ENCODE results near the gene ZNF417. TPM values are rescaled to one million over a fixed set of nuclear protein-coding genes. Genes with fewer than 3 reads are reported as not detected.
"Not testable (repeated sequence)": the region's sequence is repeated elsewhere in the genome, so short reads cannot be mapped to it uniquely, and the experiment has no call there.

ZNF417 gene
- total and polyA plus RNA-seq, 12 donors: 1.8 to 14.0 (median 9.5) TPM

- Histone ChIP-seq H3K27me3 (no peaks in the 10 kb centered on the region), H3K27ac (peak overlapping the region in 9 of 10 donors; percentile 69 to 88 (median 76)), H3K36me3 (peaks cover 0 to 32% (median 10%) of the 10 kb centered on the region in 9 donors), H3K4me3 (peak overlapping the region; percentile 49 to 96 (median 78)), H3K4me1 (peaks cover 0 to 35% (median 13%) of the 10 kb centered on the region in 9 donors), H3K9me3 (peaks cover 0 to 61% (median 0%) of the 10 kb centered on the region in 11 donors)
- TF ChIP-seq, protein P1, sequence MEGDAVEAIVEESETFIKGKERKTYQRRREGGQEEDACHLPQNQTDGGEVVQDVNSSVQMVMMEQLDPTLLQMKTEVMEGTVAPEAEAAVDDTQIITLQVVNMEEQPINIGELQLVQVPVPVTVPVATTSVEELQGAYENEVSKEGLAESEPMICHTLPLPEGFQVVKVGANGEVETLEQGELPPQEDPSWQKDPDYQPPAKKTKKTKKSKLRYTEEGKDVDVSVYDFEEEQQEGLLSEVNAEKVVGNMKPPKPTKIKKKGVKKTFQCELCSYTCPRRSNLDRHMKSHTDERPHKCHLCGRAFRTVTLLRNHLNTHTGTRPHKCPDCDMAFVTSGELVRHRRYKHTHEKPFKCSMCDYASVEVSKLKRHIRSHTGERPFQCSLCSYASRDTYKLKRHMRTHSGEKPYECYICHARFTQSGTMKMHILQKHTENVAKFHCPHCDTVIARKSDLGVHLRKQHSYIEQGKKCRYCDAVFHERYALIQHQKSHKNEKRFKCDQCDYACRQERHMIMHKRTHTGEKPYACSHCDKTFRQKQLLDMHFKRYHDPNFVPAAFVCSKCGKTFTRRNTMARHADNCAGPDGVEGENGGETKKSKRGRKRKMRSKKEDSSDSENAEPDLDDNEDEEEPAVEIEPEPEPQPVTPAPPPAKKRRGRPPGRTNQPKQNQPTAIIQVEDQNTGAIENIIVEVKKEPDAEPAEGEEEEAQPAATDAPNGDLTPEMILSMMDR (IDR thresholded peaks at IDR 0.05): no peak
- ATAC-seq (peak in 6 of 8 donors; percentile 2 to 15 (median 4)), DNase-seq (no peak)
- intact Hi-C loops (cut with DNase I): loop anchor here in 1 of 10 donors (10.0 kb wide), 1 partner anchor 143 kb away; the partner anchor contains the start of gene ZNF776
- WGBS, 2 donors: 4 to 11% methylated on average over 8 of the region's 8 CpGs
Measured at GRCh38 chr19:57888107-57888559, 28.3 kb downstream of the ZNF417 start.

- no peak for ATAC-seq
- Histone ChIP-seq H3K4me3 (peak overlapping the region in 9 of 10 donors; percentile 49 to 96 (median 79)), H3K9me3 (peaks cover 0 to 66% (median 0%) of the 10 kb centered on the region in 11 donors), H3K27ac (peak overlapping the region in 4 of 10 donors; percentile 15 to 76 (median 74)), H3K27me3 (no peaks in the 10 kb centered on the region), H3K36me3 (peaks cover 0 to 38% (median 11%) of the 10 kb centered on the region in 9 donors), H3K4me1 (peaks cover 0 to 35% (median 13%) of the 10 kb centered on the region in 9 donors)
- intact Hi-C loops (cut with DNase I): loop anchor here in 1 of 10 donors (10.0 kb wide), 1 partner anchor 143 kb away; the partner anchor contains the start of gene ZNF776
- TF ChIP-seq, protein P1 (IDR thresholded peaks at IDR 0.05): no peak
- 12 to 24% methylated on average over 6 of the region's 6 CpGs for WGBS, 2 donors
- no peak for DNase-seq
Measured at GRCh38 chr19:57887195-57887941, 29.0 kb downstream of the ZNF417 start.

- intact Hi-C loops (cut with DNase I): loop anchor here in 1 of 10 donors (10.0 kb wide), 1 partner anchor 141 kb away; the partner anchor contains the start of gene ZNF776
- TF ChIP-seq, protein P1 (IDR thresholded peaks at IDR 0.05): no peak
- Histone ChIP-seq H3K4me1 (peaks cover 0 to 35% (median 13%) of the 10 kb centered on the region in 9 donors), H3K27ac (peak overlapping the region in 1 of 10 donors; percentile 51), H3K4me3 (no peak overlapping the region), H3K27me3 (no peaks in the 10 kb centered on the region), H3K36me3 (peaks cover 0 to 38% (median 11%) of the 10 kb centered on the region in 9 donors), H3K9me3 (peaks cover 0 to 63% (median 0%) of the 10 kb centered on the region in 11 donors)
- 46 to 53% methylated on average over 3 of the region's 3 CpGs for WGBS, 2 donors
- DNase-seq: no peak
- ATAC-seq: no peak
Measured at GRCh38 chr19:57886046-57886445, 30.3 kb downstream of the ZNF417 start.

- H3K27me3 ChIP-seq; ATAC-seq; H3K4me1 ChIP-seq; DNase-seq; H3K27ac ChIP-seq; H3K4me3 ChIP-seq; intact Hi-C loops (cut with DNase I): not testable (repeated sequence)
- WGBS, 2 donors: 86 to 94% methylated on average over 8 of the region's 8 CpGs
- H3K36me3 ChIP-seq: peaks cover 0 to 84% (median 36%) of the 10 kb centered on the region in 9 donors
- H3K9me3 ChIP-seq: peaks cover 0 to 98% (median 65%) of the 10 kb centered on the region in 11 donors
Measured at GRCh38 chr19:57873883-57874799, 42.3 kb downstream of the ZNF417 start.
